Memory B cell (primary cell): ENCODE data around the gene AGR2.
"Not testable (repeated sequence)": the region's sequence is repeated elsewhere in the genome, so short reads cannot be mapped to it uniquely, and the experiment has no call there.

Experiments
- ATAC-seq: fragments of 150-1000 bp; cut with Tn5 transposase; 2 replicates; pipeline ENCODE4 v1.10.0; 2021; ENCODE audit warnings: low read depth, mild to moderate bottlenecking, moderate library complexity
- DNase-seq, 2 donors: peaks; one replicate each; pipeline ENCODE4 v3.0.0; 2022; ENCODE audit warnings: low spot score in 2 of 2
- H3K27ac Mint-ChIP-seq: one replicate; pipeline ENCODE4 v1.8.0; 2022; ENCODE audit warnings: mild to moderate bottlenecking, moderate library complexity, mixed read lengths
- H3K27me3 Mint-ChIP-seq: one replicate; pipeline ENCODE4 v1.8.0; 2022; ENCODE audit warnings: mixed read lengths
- H3K36me3 Mint-ChIP-seq: one replicate; pipeline ENCODE4 v1.8.0; 2022; ENCODE audit warnings: mild to moderate bottlenecking, mixed read lengths
- H3K4me1 Mint-ChIP-seq: one replicate; pipeline ENCODE4 v1.8.0; 2022; ENCODE audit warnings: mixed read lengths
- H3K4me3 Mint-ChIP-seq: one replicate; pipeline ENCODE4 v1.8.0; 2022; ENCODE audit warnings: mild to moderate bottlenecking, moderate library complexity, mixed read lengths
- H3K9me3 Mint-ChIP-seq: one replicate; pipeline ENCODE4 v1.8.0; 2022; ENCODE audit warnings: mixed read lengths

Gene AGR2

GRCh38 chr7:16774986-16775385 is 29.8 kb downstream of the AGR2 start:
- no peak for DNase-seq
- H3K9me3 Mint-ChIP-seq: no peaks in the 10 kb centered on the region
- no peak overlapping the region for H3K4me3 Mint-ChIP-seq
- no peak for ATAC-seq
- no peak overlapping the region for H3K27ac Mint-ChIP-seq
- peaks cover 35% of the 10 kb centered on the region for H3K4me1 Mint-ChIP-seq
- H3K27me3 Mint-ChIP-seq: no peaks in the 10 kb centered on the region
- H3K36me3 Mint-ChIP-seq: peaks cover 4% of the 10 kb centered on the region

- peaks cover 4% of the 10 kb centered on the region for H3K36me3 Mint-ChIP-seq
- no peaks in the 10 kb centered on the region for H3K9me3 Mint-ChIP-seq
- peaks cover 35% of the 10 kb centered on the region for H3K4me1 Mint-ChIP-seq
- H3K4me3 Mint-ChIP-seq: no peak overlapping the region
- DNase-seq (no peak), ATAC-seq (no peak)
- no peaks in the 10 kb centered on the region for H3K27me3 Mint-ChIP-seq
- no peak overlapping the region for H3K27ac Mint-ChIP-seq
Measured at GRCh38 chr7:16774294-16774693, 30.5 kb downstream of the AGR2 start.

- no peak overlapping the region for H3K4me3 Mint-ChIP-seq
- no peak overlapping the region for H3K27ac Mint-ChIP-seq
- DNase-seq: no peak
- no peaks in the 10 kb centered on the region for H3K9me3 Mint-ChIP-seq
- H3K27me3 Mint-ChIP-seq: no peaks in the 10 kb centered on the region
- peaks cover 4% of the 10 kb centered on the region for H3K36me3 Mint-ChIP-seq
- H3K4me1 Mint-ChIP-seq: peaks cover 34% of the 10 kb centered on the region
- no peak for ATAC-seq
Measured at GRCh38 chr7:16773884-16774283, 30.9 kb downstream of the AGR2 start.

GRCh38 chr7:16773326-16773725 is 31.5 kb downstream of the AGR2 start:
- H3K27ac Mint-ChIP-seq: no peak overlapping the region
- H3K4me3 Mint-ChIP-seq: no peak overlapping the region
- H3K27me3 Mint-ChIP-seq: no peaks in the 10 kb centered on the region
- DNase-seq: no peak
- ATAC-seq: no peak
- H3K36me3 Mint-ChIP-seq: peaks cover 4% of the 10 kb centered on the region
- H3K4me1 Mint-ChIP-seq: peaks cover 30% of the 10 kb centered on the region
- H3K9me3 Mint-ChIP-seq: no peaks in the 10 kb centered on the region

- no peaks in the 10 kb centered on the region for H3K27me3 Mint-ChIP-seq
- peak; percentile 50 for ATAC-seq
- no peaks in the 10 kb centered on the region for H3K9me3 Mint-ChIP-seq
- peaks cover 34% of the 10 kb centered on the region for H3K4me1 Mint-ChIP-seq
- no peak for DNase-seq
- H3K4me3 Mint-ChIP-seq: peak overlapping the region; percentile 47
- H3K27ac Mint-ChIP-seq: peak overlapping the region; percentile 88
- H3K36me3 Mint-ChIP-seq: peaks cover 2% of the 10 kb centered on the region
Measured at GRCh38 chr7:16770657-16771329, 34.0 kb downstream of the AGR2 start.

- not testable (repeated sequence) for H3K9me3 Mint-ChIP-seq, H3K27me3 Mint-ChIP-seq, DNase-seq, ATAC-seq, H3K36me3 Mint-ChIP-seq, H3K27ac Mint-ChIP-seq, H3K4me3 Mint-ChIP-seq
- peaks cover 31% of the 10 kb centered on the region for H3K4me1 Mint-ChIP-seq
Measured at GRCh38 chr7:16769994-16770393, 34.8 kb downstream of the AGR2 start.

GRCh38 chr7:16765436-16765859 is 39.4 kb downstream of the AGR2 start:
- Mint-ChIP-seq H3K9me3 (no peaks in the 10 kb centered on the region), H3K27ac (no peak overlapping the region)

GRCh38 chr7:16764942-16765341 is 39.9 kb downstream of the AGR2 start:
- Mint-ChIP-seq H3K9me3 (no peaks in the 10 kb centered on the region), H3K36me3 (peaks cover 13% of the 10 kb centered on the region), H3K27me3 (no peaks in the 10 kb centered on the region), H3K4me1 (peaks cover 23% of the 10 kb centered on the region), H3K4me3 (no peak overlapping the region), H3K27ac (no peak overlapping the region)
- ATAC-seq (no peak), DNase-seq (no peak)

More at GRCh38 chr7:16765436-16765859, 39.4 kb downstream of the AGR2 start:
- ATAC-seq (no peak), DNase-seq (no peak)
- H3K4me3 Mint-ChIP-seq: no peak overlapping the region
- no peaks in the 10 kb centered on the region for H3K27me3 Mint-ChIP-seq
- H3K4me1 Mint-ChIP-seq: peaks cover 19% of the 10 kb centered on the region
- peaks cover 10% of the 10 kb centered on the region for H3K36me3 Mint-ChIP-seq

- H3K36me3 Mint-ChIP-seq: peaks cover 21% of the 10 kb centered on the region
- ATAC-seq (no peak), DNase-seq (no peak)
- no peak overlapping the region for H3K27ac Mint-ChIP-seq
- no peaks in the 10 kb centered on the region for H3K27me3 Mint-ChIP-seq
- no peak overlapping the region for H3K4me3 Mint-ChIP-seq
- peaks cover 32% of the 10 kb centered on the region for H3K4me1 Mint-ChIP-seq
- peaks cover 1% of the 10 kb centered on the region for H3K9me3 Mint-ChIP-seq
Measured at GRCh38 chr7:16762177-16762576, 42.6 kb downstream of the AGR2 start.

- Mint-ChIP-seq H3K9me3 (peaks cover 1% of the 10 kb centered on the region), H3K27ac (peak overlapping the region; percentile 92), H3K4me1 (peaks cover 38% of the 10 kb centered on the region), H3K4me3 (peak overlapping the region; percentile 15), H3K27me3 (no peaks in the 10 kb centered on the region), H3K36me3 (peaks cover 21% of the 10 kb centered on the region)
- no peak for ATAC-seq
- no peak for DNase-seq
Measured at GRCh38 chr7:16759840-16760239, 45.0 kb downstream of the AGR2 start.

GRCh38 chr7:16758631-16759611 is 45.9 kb downstream of the AGR2 start:
- peaks cover 21% of the 10 kb centered on the region for H3K36me3 Mint-ChIP-seq
- H3K27me3 Mint-ChIP-seq: no peaks in the 10 kb centered on the region
- peak overlapping the region; percentile 83 for H3K4me3 Mint-ChIP-seq
- ATAC-seq (peak; percentile 68), DNase-seq (peak; percentile 9 to 18)
- H3K9me3 Mint-ChIP-seq: peaks cover 1% of the 10 kb centered on the region
- H3K4me1 Mint-ChIP-seq: peaks cover 45% of the 10 kb centered on the region
- H3K27ac Mint-ChIP-seq: peak overlapping the region; percentile 92

- no peak for DNase-seq
- Mint-ChIP-seq H3K27ac (no peak overlapping the region), H3K36me3 (peaks cover 17% of the 10 kb centered on the region), H3K4me1 (peaks cover 48% of the 10 kb centered on the region), H3K4me3 (no peak overlapping the region), H3K27me3 (no peaks in the 10 kb centered on the region), H3K9me3 (peaks cover 1% of the 10 kb centered on the region)
- no peak for ATAC-seq
Measured at GRCh38 chr7:16758036-16758435, 46.8 kb downstream of the AGR2 start.

- H3K4me1 Mint-ChIP-seq: peaks cover 41% of the 10 kb centered on the region
- H3K27ac Mint-ChIP-seq: peak overlapping the region; percentile 79
- peaks cover 11% of the 10 kb centered on the region for H3K36me3 Mint-ChIP-seq
- DNase-seq: no peak
- ATAC-seq: no peak
- peaks cover 1% of the 10 kb centered on the region for H3K9me3 Mint-ChIP-seq
- peak overlapping the region; percentile 88 for H3K4me3 Mint-ChIP-seq
- no peaks in the 10 kb centered on the region for H3K27me3 Mint-ChIP-seq
Measured at GRCh38 chr7:16755397-16755796, 49.4 kb downstream of the AGR2 start.

- DNase-seq (no peak), ATAC-seq (no peak)
- Mint-ChIP-seq H3K4me1 (peaks cover 38% of the 10 kb centered on the region), H3K27ac (peak overlapping the region; percentile 79), H3K36me3 (peaks cover 7% of the 10 kb centered on the region), H3K27me3 (no peaks in the 10 kb centered on the region), H3K9me3 (peaks cover 1% of the 10 kb centered on the region), H3K4me3 (peak overlapping the region; percentile 88)
Measured at GRCh38 chr7:16754856-16755317, 49.9 kb downstream of the AGR2 start.
